ENCODE data around the gene ADISSP. TPM values are rescaled to one million over a fixed set of nuclear protein-coding genes. Genes with fewer than 3 reads are reported as not detected.

ADISSP gene
- total RNA-seq, 1 donor from 2014 or later, result 34.8 TPM

GRCh38 chr20:3749087-3749688 lies 18.4 kb downstream of the ADISSP start:
- DNase-seq (ENCODE audit: low read depth), result no peak
- TF ChIP-seq, protein P1, sequence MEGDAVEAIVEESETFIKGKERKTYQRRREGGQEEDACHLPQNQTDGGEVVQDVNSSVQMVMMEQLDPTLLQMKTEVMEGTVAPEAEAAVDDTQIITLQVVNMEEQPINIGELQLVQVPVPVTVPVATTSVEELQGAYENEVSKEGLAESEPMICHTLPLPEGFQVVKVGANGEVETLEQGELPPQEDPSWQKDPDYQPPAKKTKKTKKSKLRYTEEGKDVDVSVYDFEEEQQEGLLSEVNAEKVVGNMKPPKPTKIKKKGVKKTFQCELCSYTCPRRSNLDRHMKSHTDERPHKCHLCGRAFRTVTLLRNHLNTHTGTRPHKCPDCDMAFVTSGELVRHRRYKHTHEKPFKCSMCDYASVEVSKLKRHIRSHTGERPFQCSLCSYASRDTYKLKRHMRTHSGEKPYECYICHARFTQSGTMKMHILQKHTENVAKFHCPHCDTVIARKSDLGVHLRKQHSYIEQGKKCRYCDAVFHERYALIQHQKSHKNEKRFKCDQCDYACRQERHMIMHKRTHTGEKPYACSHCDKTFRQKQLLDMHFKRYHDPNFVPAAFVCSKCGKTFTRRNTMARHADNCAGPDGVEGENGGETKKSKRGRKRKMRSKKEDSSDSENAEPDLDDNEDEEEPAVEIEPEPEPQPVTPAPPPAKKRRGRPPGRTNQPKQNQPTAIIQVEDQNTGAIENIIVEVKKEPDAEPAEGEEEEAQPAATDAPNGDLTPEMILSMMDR (IDR thresholded peaks at IDR 0.05; ENCODE audit: insufficient read depth, low read length, poor library complexity, severe bottlenecking), result no peak
- Histone ChIP-seq H3K36me3 (ENCODE audit: control insufficient read depth, insufficient read depth, low read length) (no peaks in the 10 kb centered on the region), H3K27me3 (ENCODE audit: control insufficient read depth, insufficient read depth, low read length) (peaks cover 54% of the 10 kb centered on the region), H3K4me3 (ENCODE audit: low read depth, low read length) (no peak overlapping the region)

- Histone ChIP-seq H3K36me3 (ENCODE audit: control insufficient read depth, insufficient read depth, low read length) (no peaks in the 10 kb centered on the region), H3K4me3 (ENCODE audit: low read depth, low read length) (no peak overlapping the region), H3K27me3 (ENCODE audit: control insufficient read depth, insufficient read depth, low read length) (peaks cover 56% of the 10 kb centered on the region)
- DNase-seq (ENCODE audit: low read depth), result no peak
- TF ChIP-seq, protein P1 (IDR thresholded peaks at IDR 0.05; ENCODE audit: insufficient read depth, low read length, poor library complexity, severe bottlenecking), result no peak
Observed at GRCh38 chr20:3748073-3748472, 19.5 kb downstream of the ADISSP start.

GRCh38 chr20:3747471-3747870 lies 20.1 kb downstream of the ADISSP start:
- Histone ChIP-seq H3K27me3 (ENCODE audit: control insufficient read depth, insufficient read depth, low read length) (peaks cover 56% of the 10 kb centered on the region), H3K4me3 (ENCODE audit: low read depth, low read length) (no peak overlapping the region), H3K36me3 (ENCODE audit: control insufficient read depth, insufficient read depth, low read length) (no peaks in the 10 kb centered on the region)
- TF ChIP-seq, protein P1 (IDR thresholded peaks at IDR 0.05; ENCODE audit: insufficient read depth, low read length, poor library complexity, severe bottlenecking), result no peak
- no peak for DNase-seq (ENCODE audit: low read depth)

GRCh38 chr20:3745686-3746173 lies 21.8 kb downstream of the ADISSP start:
- Histone ChIP-seq H3K27me3 (ENCODE audit: control insufficient read depth, insufficient read depth, low read length) (peaks cover 38% of the 10 kb centered on the region), H3K4me3 (ENCODE audit: low read depth, low read length) (no peak overlapping the region), H3K36me3 (ENCODE audit: control insufficient read depth, insufficient read depth, low read length) (no peaks in the 10 kb centered on the region)
- TF ChIP-seq, protein P1 (IDR thresholded peaks at IDR 0.05; ENCODE audit: insufficient read depth, low read length, poor library complexity, severe bottlenecking), result no peak
- DNase-seq (ENCODE audit: low read depth), result no peak

- DNase-seq (ENCODE audit: low read depth), result no peak
- Histone ChIP-seq H3K27me3 (ENCODE audit: control insufficient read depth, insufficient read depth, low read length) (peaks cover 36% of the 10 kb centered on the region), H3K4me3 (ENCODE audit: low read depth, low read length) (no peak overlapping the region), H3K36me3 (ENCODE audit: control insufficient read depth, insufficient read depth, low read length) (no peaks in the 10 kb centered on the region)
- TF ChIP-seq, protein P1 (IDR thresholded peaks at IDR 0.05; ENCODE audit: insufficient read depth, low read length, poor library complexity, severe bottlenecking), result no peak
Observed at GRCh38 chr20:3744806-3745685, 22.5 kb downstream of the ADISSP start.

Measured in kidney epithelial cell (primary cell).